Measurements from ENCODE around the gene TARM1. TPM values are rescaled to one million over a fixed set of nuclear protein-coding genes. Genes with fewer than 3 reads are reported as not detected.

The TARM1 gene
- not detected for total RNA-seq
- polyA plus RNA-seq, result not detected

- Histone ChIP-seq H3K4me3 (ENCODE audit: low read depth, low read length) (no peak within 1 kb of the TSS), H3K4me1 (ENCODE audit: insufficient read depth) (no peaks in the 10 kb centered on the region), H3K27ac (ENCODE audit: low read depth) (no peak within 1 kb of the TSS), H3K36me3 (ENCODE audit: insufficient read depth) (no peaks in the 10 kb centered on the region)
- no peak for DNase-seq (ENCODE audit: extremely low spot score)
- WGBS, result 83% methylated on average over 7 of the region's 7 CpGs
Measured at GRCh38 chr19:54081032-54081431, at the start of gene TARM1. TSS of gene TARM1 (minus strand) at chr19:54081365. CDS start at chr19:54081340, 25 bp downstream.

- peaks cover 4% of the 10 kb centered on the region for H3K36me3 ChIP-seq (ENCODE audit: insufficient read depth)
- H3K4me1 ChIP-seq (ENCODE audit: insufficient read depth), result no peaks in the 10 kb centered on the region
- WGBS, result 96% methylated on average over 20 of the region's 20 CpGs
Measured at GRCh38 chr19:54129617-54129996, 48.4 kb upstream of the TARM1 start.

GRCh38 chr19:54128796-54129616 lies 47.8 kb upstream of the TARM1 start:
- no peaks in the 10 kb centered on the region for H3K4me1 ChIP-seq (ENCODE audit: insufficient read depth)
- WGBS, result 96% methylated on average over 41 of the region's 41 CpGs
- peaks cover 4% of the 10 kb centered on the region for H3K36me3 ChIP-seq (ENCODE audit: insufficient read depth)
- no peak for DNase-seq (ENCODE audit: extremely low spot score)
- H3K27ac ChIP-seq (ENCODE audit: low read depth), result no peak overlapping the region
- no peak overlapping the region for H3K4me3 ChIP-seq (ENCODE audit: low read depth, low read length)

More at GRCh38 chr19:54129617-54129996, 48.4 kb upstream of the TARM1 start:
- H3K27ac ChIP-seq (ENCODE audit: low read depth), result no peak overlapping the region
- no peak for DNase-seq (ENCODE audit: extremely low spot score)
- H3K4me3 ChIP-seq (ENCODE audit: low read depth, low read length), result no peak overlapping the region

GRCh38 chr19:54128441-54128725 lies 47.2 kb upstream of the TARM1 start:
- Histone ChIP-seq H3K36me3 (ENCODE audit: insufficient read depth) (peaks cover 8% of the 10 kb centered on the region), H3K27ac (ENCODE audit: low read depth) (no peak overlapping the region), H3K4me1 (ENCODE audit: insufficient read depth) (no peaks in the 10 kb centered on the region), H3K4me3 (ENCODE audit: low read depth, low read length) (no peak overlapping the region)
- DNase-seq (ENCODE audit: extremely low spot score), result no peak
- WGBS, result 91% methylated on average over 20 of the region's 20 CpGs

GRCh38 chr19:54127688-54128440 lies 46.7 kb upstream of the TARM1 start:
- Histone ChIP-seq H3K27ac (ENCODE audit: low read depth) (no peak overlapping the region), H3K36me3 (ENCODE audit: insufficient read depth) (peaks cover 8% of the 10 kb centered on the region), H3K4me3 (ENCODE audit: low read depth, low read length) (no peak overlapping the region), H3K4me1 (ENCODE audit: insufficient read depth) (no peaks in the 10 kb centered on the region)
- DNase-seq (ENCODE audit: extremely low spot score), result no peak
- 91% methylated on average over 44 of the region's 44 CpGs for WGBS

GRCh38 chr19:54125713-54126112 lies 44.5 kb upstream of the TARM1 start:
- peaks cover 8% of the 10 kb centered on the region for H3K36me3 ChIP-seq (ENCODE audit: insufficient read depth)
- H3K4me1 ChIP-seq (ENCODE audit: insufficient read depth), result no peaks in the 10 kb centered on the region
- 91% methylated on average over 9 of the region's 9 CpGs for WGBS
- no peak overlapping the region for H3K4me3 ChIP-seq (ENCODE audit: low read depth, low read length)
- no peak overlapping the region for H3K27ac ChIP-seq (ENCODE audit: low read depth)
- no peak for DNase-seq (ENCODE audit: extremely low spot score)

GRCh38 chr19:54124393-54124792 lies 43.2 kb upstream of the TARM1 start:
- no peak for DNase-seq (ENCODE audit: extremely low spot score)
- Histone ChIP-seq H3K27ac (ENCODE audit: low read depth) (no peak overlapping the region), H3K4me3 (ENCODE audit: low read depth, low read length) (no peak overlapping the region), H3K4me1 (ENCODE audit: insufficient read depth) (no peaks in the 10 kb centered on the region), H3K36me3 (ENCODE audit: insufficient read depth) (peaks cover 6% of the 10 kb centered on the region)
- WGBS, result 93% methylated on average over 19 of the region's 19 CpGs

- whole genome bisulfite sequencing, result 92% methylated on average over 17 of the region's 17 CpGs
- Histone ChIP-seq H3K4me1 (ENCODE audit: insufficient read depth) (no peaks in the 10 kb centered on the region), H3K4me3 (ENCODE audit: low read depth, low read length) (no peak overlapping the region), H3K27ac (ENCODE audit: low read depth) (no peak overlapping the region), H3K36me3 (ENCODE audit: insufficient read depth) (peaks cover 4% of the 10 kb centered on the region)
- no peak for DNase-seq (ENCODE audit: extremely low spot score)
Measured at GRCh38 chr19:54123682-54124081, 42.5 kb upstream of the TARM1 start.

- 94% methylated on average over 10 of the region's 10 CpGs for WGBS
- no peak for DNase-seq (ENCODE audit: extremely low spot score)
Measured at GRCh38 chr19:54121259-54121658, 40.1 kb upstream of the TARM1 start.

GRCh38 chr19:54115109-54116063 lies 34.2 kb upstream of the TARM1 start, which contains the start of the genes PRPF31 and TFPT:
TSS of gene PRPF31 (plus strand) at chr19:54115754. CDS start at chr19:54118279, 2,525 bp downstream.
TSS of gene TFPT (minus strand) at chr19:54115657. CDS start at chr19:54115269, 388 bp downstream.
- WGBS, result under 1% methylated on average over 60 of the region's 60 CpGs
- DNase-seq (ENCODE audit: extremely low spot score), result peak; percentile 98
- peak within 1 kb of the TSS; percentile 39 for H3K4me3 ChIP-seq (ENCODE audit: low read depth, low read length)
- H3K27ac ChIP-seq (ENCODE audit: low read depth), result peak within 1 kb of the TSS; percentile 88
- peaks cover 5% of the 10 kb centered on the region for H3K36me3 ChIP-seq (ENCODE audit: insufficient read depth)
- H3K4me1 ChIP-seq (ENCODE audit: insufficient read depth), result no peaks in the 10 kb centered on the region

More at GRCh38 chr19:54121259-54121658, 40.1 kb upstream of the TARM1 start:
- Histone ChIP-seq H3K4me3 (ENCODE audit: low read depth, low read length) (no peak overlapping the region), H3K27ac (ENCODE audit: low read depth) (no peak overlapping the region), H3K4me1 (ENCODE audit: insufficient read depth) (no peaks in the 10 kb centered on the region), H3K36me3 (ENCODE audit: insufficient read depth) (peaks cover 7% of the 10 kb centered on the region)

- WGBS, result 21% methylated on average over 28 of the region's 28 CpGs
- Histone ChIP-seq H3K4me1 (ENCODE audit: insufficient read depth) (no peaks in the 10 kb centered on the region), H3K27ac (ENCODE audit: low read depth) (no peak overlapping the region), H3K4me3 (ENCODE audit: low read depth, low read length) (peak overlapping the region; percentile 39), H3K36me3 (ENCODE audit: insufficient read depth) (peaks cover 5% of the 10 kb centered on the region)
- no peak for DNase-seq (ENCODE audit: extremely low spot score)
Measured at GRCh38 chr19:54114340-54115108, 33.4 kb upstream of the TARM1 start.

- Histone ChIP-seq H3K4me3 (ENCODE audit: low read depth, low read length) (no peak overlapping the region), H3K27ac (ENCODE audit: low read depth) (no peak overlapping the region), H3K36me3 (ENCODE audit: insufficient read depth) (peaks cover 2% of the 10 kb centered on the region), H3K4me1 (ENCODE audit: insufficient read depth) (no peaks in the 10 kb centered on the region)
- DNase-seq (ENCODE audit: extremely low spot score), result no peak
- 74% methylated on average over 6 of the region's 6 CpGs for WGBS
Measured at GRCh38 chr19:54109651-54110050, 28.5 kb upstream of the TARM1 start.

Data from urinary bladder (tissue), 4 donors.